Ishikawa (cell line): Measurements from ENCODE around the gene CPEB4.

Source experiments
- CEBPB ChIP-seq: IDR thresholded peaks from 2 replicates; pipeline ENCODE4 v1.6.1; 2012
- CREB1 ChIP-seq: IDR thresholded peaks from 2 replicates; pipeline ENCODE4 v1.6.1; 2012; ENCODE audit warnings: low read depth
- EGR1 ChIP-seq: IDR thresholded peaks from 2 replicates; pipeline ENCODE4 v1.6.1; 2012
- EP300 ChIP-seq: IDR thresholded peaks from 2 replicates; pipeline ENCODE4 v1.6.1; 2012; ENCODE audit warnings: borderline replicate concordance
- FOXM1 ChIP-seq: IDR thresholded peaks from 2 replicates; pipeline ENCODE4 v1.6.1; 2012; ENCODE audit warnings: low read depth, borderline replicate concordance
- NFIC ChIP-seq: IDR thresholded peaks from 2 replicates; pipeline ENCODE4 v1.6.1; 2012
- RAD21 ChIP-seq: IDR thresholded peaks from 2 replicates; pipeline ENCODE4 v1.6.1; 2012; ENCODE audit warnings: low read depth
- TAF1 ChIP-seq: IDR thresholded peaks from 2 replicates; pipeline ENCODE4 v1.6.1; 2012; ENCODE audit warnings: low read depth, mild to moderate bottlenecking
- TCF12 ChIP-seq: IDR thresholded peaks from 2 replicates; pipeline ENCODE4 v1.6.1; 2012; ENCODE audit warnings: low read depth
- TEAD4 ChIP-seq: IDR thresholded peaks from 2 replicates; pipeline ENCODE4 v1.6.1; 2012
- USF1 ChIP-seq: IDR thresholded peaks from 2 replicates; pipeline ENCODE4 v1.6.1; 2012
- YY1 ChIP-seq: IDR thresholded peaks from 2 replicates; pipeline ENCODE4 v1.6.1; 2012; ENCODE audit warnings: low read depth
- ZBTB7A ChIP-seq: IDR thresholded peaks from 2 replicates; pipeline ENCODE4 v1.6.1; 2012; ENCODE audit warnings: low read depth
- TF ChIP-seq, protein P1 (sequence below): IDR thresholded peaks from 2 replicates; pipeline ENCODE4 v1.6.1; 2012
- TF ChIP-seq, protein P2 (sequence below): IDR thresholded peaks from 2 replicates; pipeline ENCODE4 v1.6.1; 2012; ENCODE audit warnings: low read depth, mild to moderate bottlenecking

CPEB4 gene

GRCh38 chr5:173849908-173850307 is 38.2 kb upstream of the CPEB4 start:
- TF ChIP-seq EP300 = no peak
- TF ChIP-seq, protein P1, sequence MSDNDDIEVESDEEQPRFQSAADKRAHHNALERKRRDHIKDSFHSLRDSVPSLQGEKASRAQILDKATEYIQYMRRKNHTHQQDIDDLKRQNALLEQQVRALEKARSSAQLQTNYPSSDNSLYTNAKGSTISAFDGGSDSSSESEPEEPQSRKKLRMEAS = no peak
- TF ChIP-seq RAD21 = no peak
- no peak for TF ChIP-seq FOXM1
- TF ChIP-seq CREB1 = no peak
- no peak for TF ChIP-seq USF1
- TF ChIP-seq ZBTB7A = no peak
- TF ChIP-seq TCF12 = no peak
- TF ChIP-seq YY1 = no peak
- no peak for TF ChIP-seq TEAD4
- TF ChIP-seq TAF1 = no peak
- TF ChIP-seq NFIC = no peak
- no peak for TF ChIP-seq EGR1
- no peak for TF ChIP-seq CEBPB

DNA sequence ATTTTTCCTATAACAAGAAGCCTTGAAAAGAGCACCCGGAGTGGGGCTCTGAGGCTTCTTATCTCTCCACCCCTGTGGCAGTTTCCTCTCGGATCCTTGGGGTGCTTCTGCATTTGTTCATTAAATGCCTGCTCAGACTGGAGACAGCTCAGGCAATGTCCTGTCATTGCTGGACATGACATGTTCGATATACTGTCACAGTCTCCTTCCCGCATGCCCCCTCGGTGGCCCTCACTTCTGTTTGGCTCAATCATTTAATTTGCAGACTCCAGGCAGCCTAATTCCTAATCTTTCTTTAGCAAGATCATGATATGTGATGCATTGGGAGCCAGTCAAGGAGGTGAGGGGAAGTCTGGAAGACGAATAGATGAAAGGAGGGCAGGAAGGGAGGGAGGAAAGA is 37.5 kb upstream of the CPEB4 start:
- TF ChIP-seq, protein P2, sequence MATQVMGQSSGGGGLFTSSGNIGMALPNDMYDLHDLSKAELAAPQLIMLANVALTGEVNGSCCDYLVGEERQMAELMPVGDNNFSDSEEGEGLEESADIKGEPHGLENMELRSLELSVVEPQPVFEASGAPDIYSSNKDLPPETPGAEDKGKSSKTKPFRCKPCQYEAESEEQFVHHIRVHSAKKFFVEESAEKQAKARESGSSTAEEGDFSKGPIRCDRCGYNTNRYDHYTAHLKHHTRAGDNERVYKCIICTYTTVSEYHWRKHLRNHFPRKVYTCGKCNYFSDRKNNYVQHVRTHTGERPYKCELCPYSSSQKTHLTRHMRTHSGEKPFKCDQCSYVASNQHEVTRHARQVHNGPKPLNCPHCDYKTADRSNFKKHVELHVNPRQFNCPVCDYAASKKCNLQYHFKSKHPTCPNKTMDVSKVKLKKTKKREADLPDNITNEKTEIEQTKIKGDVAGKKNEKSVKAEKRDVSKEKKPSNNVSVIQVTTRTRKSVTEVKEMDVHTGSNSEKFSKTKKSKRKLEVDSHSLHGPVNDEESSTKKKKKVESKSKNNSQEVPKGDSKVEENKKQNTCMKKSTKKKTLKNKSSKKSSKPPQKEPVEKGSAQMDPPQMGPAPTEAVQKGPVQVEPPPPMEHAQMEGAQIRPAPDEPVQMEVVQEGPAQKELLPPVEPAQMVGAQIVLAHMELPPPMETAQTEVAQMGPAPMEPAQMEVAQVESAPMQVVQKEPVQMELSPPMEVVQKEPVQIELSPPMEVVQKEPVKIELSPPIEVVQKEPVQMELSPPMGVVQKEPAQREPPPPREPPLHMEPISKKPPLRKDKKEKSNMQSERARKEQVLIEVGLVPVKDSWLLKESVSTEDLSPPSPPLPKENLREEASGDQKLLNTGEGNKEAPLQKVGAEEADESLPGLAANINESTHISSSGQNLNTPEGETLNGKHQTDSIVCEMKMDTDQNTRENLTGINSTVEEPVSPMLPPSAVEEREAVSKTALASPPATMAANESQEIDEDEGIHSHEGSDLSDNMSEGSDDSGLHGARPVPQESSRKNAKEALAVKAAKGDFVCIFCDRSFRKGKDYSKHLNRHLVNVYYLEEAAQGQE = no peak
- TF ChIP-seq TAF1 (no peak), FOXM1 (no peak), YY1 (no peak), TEAD4 (no peak), EP300 (no peak), ZBTB7A (no peak), EGR1 (no peak), TCF12 (no peak), USF1 (no peak), CEBPB (no peak), CREB1 (no peak), NFIC (no peak), RAD21 (no peak)
- TF ChIP-seq, protein P1 = no peak

DNA sequence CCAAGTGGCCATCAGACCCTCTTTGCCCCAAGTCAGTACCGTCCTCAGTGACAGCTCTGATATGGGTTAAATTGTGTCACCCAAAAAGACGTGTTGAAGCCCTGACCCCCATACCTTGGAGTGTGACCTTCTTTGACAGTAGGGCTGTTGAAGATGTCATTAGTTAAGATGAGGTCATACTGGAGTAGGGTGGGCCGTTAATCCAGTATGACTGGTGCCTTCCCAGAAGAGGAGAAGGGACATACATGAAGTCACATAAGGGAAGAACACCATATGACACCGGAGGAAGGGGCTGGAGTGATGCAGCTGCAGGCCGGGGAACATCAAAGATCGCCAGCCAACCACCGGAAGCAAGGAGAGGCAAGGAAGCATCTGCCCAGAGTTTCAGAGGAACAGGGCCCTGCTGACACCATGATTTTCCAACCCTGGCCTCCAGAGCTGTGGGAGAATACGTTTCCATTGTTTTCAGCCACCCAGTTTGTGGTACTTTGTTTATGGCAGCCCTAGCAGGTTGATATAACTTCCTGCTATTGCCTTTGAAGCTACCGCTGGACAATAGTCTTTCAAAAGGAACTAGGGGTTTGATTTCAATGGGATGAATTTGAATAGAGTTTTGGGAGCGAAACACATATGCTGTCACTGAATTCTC is 36.4 kb upstream of the CPEB4 start:
- TF ChIP-seq CEBPB (no peak), CREB1 (no peak), USF1 (no peak), RAD21 (no peak)

DNA sequence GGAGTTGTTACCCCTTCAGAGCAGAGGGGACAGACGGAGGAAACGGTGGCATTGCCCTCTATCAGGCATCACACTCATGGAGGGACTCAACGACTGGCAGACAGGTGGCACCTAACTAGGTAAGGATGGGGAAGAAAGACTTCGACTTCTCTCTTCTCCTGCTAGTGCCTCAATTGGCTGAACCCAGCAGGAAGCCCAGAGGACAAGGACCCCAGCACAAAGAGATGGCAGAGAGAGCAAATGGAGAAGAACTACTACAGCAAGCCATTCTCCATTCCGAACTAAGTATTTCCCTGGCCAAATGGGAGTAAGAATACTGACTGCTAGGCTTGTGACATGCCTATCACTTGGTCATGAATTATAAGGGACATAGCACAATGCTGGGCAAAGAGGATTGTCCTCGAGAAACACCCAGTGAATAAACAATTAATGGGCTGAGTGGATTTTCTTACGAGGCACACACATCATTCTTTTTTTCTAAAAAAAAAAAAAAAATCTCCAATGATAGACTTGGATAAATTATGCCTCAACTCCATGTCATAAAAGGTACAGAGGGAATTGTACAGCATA is 35.3 kb upstream of the CPEB4 start:
- TF ChIP-seq TAF1 = no peak
- no peak for TF ChIP-seq TEAD4
- TF ChIP-seq RAD21 = no peak
- TF ChIP-seq TCF12 = no peak
- TF ChIP-seq EP300 = no peak
- TF ChIP-seq, protein P1 = no peak
- TF ChIP-seq CREB1 = no peak
- no peak for TF ChIP-seq YY1
- no peak for TF ChIP-seq NFIC
- TF ChIP-seq, protein P2 = no peak
- TF ChIP-seq EGR1 = no peak
- TF ChIP-seq FOXM1 = no peak
- TF ChIP-seq ZBTB7A = no peak
- no peak for TF ChIP-seq CEBPB
- TF ChIP-seq USF1 = no peak
